Gastrocnemius medialis (tissue), 4 donors: ENCODE results near the gene NAPSA.

ENCODE experiments used
- POLR2A ChIP-seq, 2 donors: fragments of 450-650 bp; IDR thresholded peaks; one replicate each; pipeline ENCODE4 v1.6.1; 2017; ENCODE audit warnings: antibody characterized with exemption in 2 of 2, mild to moderate bottlenecking in 2 of 2, moderate library complexity in 2 of 2
- TF ChIP-seq, protein P1 (sequence below), 5 experiments: fragments of 450-650 bp in 3 of 5; fragments of 200-600 bp in 2 of 5; sonication (generic) in 2 of 5; IDR thresholded peaks in 4 of 5; conservative IDR thresholded peaks in 1 of 5; 1 replicate in 4 of 5; 2 replicates in 1 of 5; pipeline ENCODE4 v1.5.1; 2016 to 2019; ENCODE audit warnings: antibody characterized with exemption in 5 of 5, mild to moderate bottlenecking in 3 of 5, moderate library complexity in 3 of 5

DNA sequence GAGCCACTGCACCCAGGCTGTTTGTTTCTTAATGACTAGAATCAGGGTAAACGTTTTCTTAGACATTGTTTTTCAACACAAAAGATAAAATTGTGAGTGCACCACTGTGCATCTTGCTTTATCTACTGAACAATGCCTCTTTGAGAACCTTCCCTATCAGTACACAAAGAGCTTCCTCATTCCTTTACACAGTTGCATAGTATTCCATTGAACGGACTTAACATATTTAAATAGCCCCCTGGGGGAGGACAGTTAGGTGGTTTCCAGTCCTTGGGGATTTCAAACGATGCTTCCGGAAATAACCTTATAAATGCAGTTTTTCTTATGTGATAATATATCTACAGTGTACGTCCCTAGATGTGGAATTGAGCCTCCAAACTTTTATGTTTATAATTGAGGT, 27.3 kb upstream of the NAPSA start:
- no peak for TF ChIP-seq POLR2A (IDR thresholded peaks at IDR 0.05)
- TF ChIP-seq, protein P1, sequence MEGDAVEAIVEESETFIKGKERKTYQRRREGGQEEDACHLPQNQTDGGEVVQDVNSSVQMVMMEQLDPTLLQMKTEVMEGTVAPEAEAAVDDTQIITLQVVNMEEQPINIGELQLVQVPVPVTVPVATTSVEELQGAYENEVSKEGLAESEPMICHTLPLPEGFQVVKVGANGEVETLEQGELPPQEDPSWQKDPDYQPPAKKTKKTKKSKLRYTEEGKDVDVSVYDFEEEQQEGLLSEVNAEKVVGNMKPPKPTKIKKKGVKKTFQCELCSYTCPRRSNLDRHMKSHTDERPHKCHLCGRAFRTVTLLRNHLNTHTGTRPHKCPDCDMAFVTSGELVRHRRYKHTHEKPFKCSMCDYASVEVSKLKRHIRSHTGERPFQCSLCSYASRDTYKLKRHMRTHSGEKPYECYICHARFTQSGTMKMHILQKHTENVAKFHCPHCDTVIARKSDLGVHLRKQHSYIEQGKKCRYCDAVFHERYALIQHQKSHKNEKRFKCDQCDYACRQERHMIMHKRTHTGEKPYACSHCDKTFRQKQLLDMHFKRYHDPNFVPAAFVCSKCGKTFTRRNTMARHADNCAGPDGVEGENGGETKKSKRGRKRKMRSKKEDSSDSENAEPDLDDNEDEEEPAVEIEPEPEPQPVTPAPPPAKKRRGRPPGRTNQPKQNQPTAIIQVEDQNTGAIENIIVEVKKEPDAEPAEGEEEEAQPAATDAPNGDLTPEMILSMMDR (IDR thresholded peaks at IDR 0.05 in 4 of 5, conservative IDR thresholded peaks at IDR 0.05 in 1 of 5): no peak
